Lower leg skin (tissue), 3 donors: ENCODE data around the gene MCRIP1.

Source experiments
- POLR2A ChIP-seq, 2 donors: fragments of 450-650 bp; IDR thresholded peaks; one replicate each; pipeline ENCODE4 v1.6.1; 2016 to 2017; ENCODE audit warnings: antibody characterized with exemption in 2 of 2, mild to moderate bottlenecking in 1 of 2, moderate library complexity in 1 of 2
- TF ChIP-seq, protein P1 (sequence below), 3 donors: fragments of 450-650 bp; IDR thresholded peaks; one replicate each; pipeline ENCODE4 v1.5.1; 2016; ENCODE audit warnings: antibody characterized with exemption in 3 of 3, mild to moderate bottlenecking in 3 of 3, moderate library complexity in 2 of 3

DNA sequence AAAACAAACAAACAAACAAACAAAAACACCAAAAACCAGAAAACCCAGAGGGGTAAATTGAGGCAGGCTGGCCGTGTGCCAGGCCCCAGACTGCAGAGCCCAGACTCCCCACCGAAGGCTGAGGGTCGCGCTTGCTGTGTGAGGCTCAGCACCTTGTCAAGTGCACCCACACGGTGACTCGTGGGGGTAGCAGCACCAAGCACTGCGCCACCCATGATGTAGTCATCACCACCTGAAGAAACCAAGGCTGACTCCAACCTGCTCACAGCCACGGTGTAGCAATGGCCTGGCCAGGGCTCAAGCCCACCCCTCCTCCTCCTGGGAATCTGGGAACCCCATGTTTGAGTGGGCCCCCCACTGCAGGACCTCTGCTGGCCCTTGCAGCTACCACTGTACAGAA lies 11.9 kb downstream of the MCRIP1 start:
- no peak for TF ChIP-seq POLR2A (IDR thresholded peaks at IDR 0.05)
- TF ChIP-seq, protein P1, sequence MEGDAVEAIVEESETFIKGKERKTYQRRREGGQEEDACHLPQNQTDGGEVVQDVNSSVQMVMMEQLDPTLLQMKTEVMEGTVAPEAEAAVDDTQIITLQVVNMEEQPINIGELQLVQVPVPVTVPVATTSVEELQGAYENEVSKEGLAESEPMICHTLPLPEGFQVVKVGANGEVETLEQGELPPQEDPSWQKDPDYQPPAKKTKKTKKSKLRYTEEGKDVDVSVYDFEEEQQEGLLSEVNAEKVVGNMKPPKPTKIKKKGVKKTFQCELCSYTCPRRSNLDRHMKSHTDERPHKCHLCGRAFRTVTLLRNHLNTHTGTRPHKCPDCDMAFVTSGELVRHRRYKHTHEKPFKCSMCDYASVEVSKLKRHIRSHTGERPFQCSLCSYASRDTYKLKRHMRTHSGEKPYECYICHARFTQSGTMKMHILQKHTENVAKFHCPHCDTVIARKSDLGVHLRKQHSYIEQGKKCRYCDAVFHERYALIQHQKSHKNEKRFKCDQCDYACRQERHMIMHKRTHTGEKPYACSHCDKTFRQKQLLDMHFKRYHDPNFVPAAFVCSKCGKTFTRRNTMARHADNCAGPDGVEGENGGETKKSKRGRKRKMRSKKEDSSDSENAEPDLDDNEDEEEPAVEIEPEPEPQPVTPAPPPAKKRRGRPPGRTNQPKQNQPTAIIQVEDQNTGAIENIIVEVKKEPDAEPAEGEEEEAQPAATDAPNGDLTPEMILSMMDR (IDR thresholded peaks at IDR 0.05): no peak
